Endodermal cell (in vitro differentiated cells): ENCODE results near the gene BTAF1. TPM values are rescaled to one million over a fixed set of nuclear protein-coding genes. Genes with fewer than 3 reads are reported as not detected.

Experiments used
- DNase-seq: peaks from one replicate; pipeline ENCODE4 v3.0.0-alpha.2; 2017
- H3K27ac ChIP-seq: 2 replicates; pipeline ENCODE4 v1.5.1; 2013; ENCODE audit warnings: mild to moderate bottlenecking, low read depth, low read length, moderate library complexity
- H3K27me3 ChIP-seq: 2 replicates; pipeline ENCODE4 v1.6.1; 2013; ENCODE audit warnings: mild to moderate bottlenecking, low read length, moderate library complexity; ENCODE audit not compliant: insufficient read depth, control insufficient read depth, poor library complexity, severe bottlenecking
- H3K36me3 ChIP-seq: 2 replicates; pipeline ENCODE4 v1.7.0; 2013; ENCODE audit warnings: mild to moderate bottlenecking, low read length, moderate library complexity; ENCODE audit not compliant: control insufficient read depth, insufficient read depth
- H3K4me1 ChIP-seq: one replicate; pipeline ENCODE4 v1.7.0; 2013; ENCODE audit warnings: low read length; ENCODE audit not compliant: control insufficient read depth, insufficient read depth
- H3K4me3 ChIP-seq: 2 replicates; pipeline ENCODE4 v1.5.1; 2013; ENCODE audit warnings: mild to moderate bottlenecking, low read length, moderate library complexity
- H3K9ac ChIP-seq: 2 replicates; pipeline ENCODE4 v1.6.1; 2013; ENCODE audit warnings: mild to moderate bottlenecking, low read length, moderate library complexity; ENCODE audit not compliant: poor library complexity, severe bottlenecking; ENCODE audit errors: extremely low read depth
- H3K9me3 ChIP-seq: 2 replicates; pipeline ENCODE4 v1.6.1; 2013; ENCODE audit warnings: mild to moderate bottlenecking, low read length, moderate library complexity; ENCODE audit not compliant: control insufficient read depth
- H3K27ac Mint-ChIP-seq: 2 replicates; pipeline ENCODE4 v1.8.0; 2020; ENCODE audit warnings: mixed read lengths
- H3K27me3 Mint-ChIP-seq: 2 replicates; pipeline ENCODE4 v1.8.0; 2021; ENCODE audit warnings: mild to moderate bottlenecking, mixed read lengths; ENCODE audit not compliant: insufficient read depth
- H3K36me3 Mint-ChIP-seq: 2 replicates; pipeline ENCODE4 v1.8.0; 2020; ENCODE audit warnings: low read depth, mixed read lengths
- H3K4me1 Mint-ChIP-seq: 2 replicates; pipeline ENCODE4 v1.8.0; 2020; ENCODE audit warnings: mixed read lengths
- H3K4me3 Mint-ChIP-seq: 2 replicates; pipeline ENCODE4 v1.8.0; 2020; ENCODE audit warnings: mild to moderate bottlenecking, moderate library complexity, mixed read lengths
- H3K9me3 Mint-ChIP-seq: 2 replicates; pipeline ENCODE4 v1.8.0; 2020; ENCODE audit warnings: mild to moderate bottlenecking, mixed read lengths
- CTCF ChIP-seq: fragments of 200-600 bp; sonication (generic); conservative IDR thresholded peaks from 2 replicates; pipeline ENCODE4 v1.5.0; 2021; ENCODE audit warnings: antibody characterized with exemption, mild to moderate bottlenecking
- WGBS, 2 experiments: methylation state at CpG; one replicate each; pipeline versions ENCODE4 v1.1.5 to v1.1.7; 2013; ENCODE audit warnings: missing lambda C conversion rate in 2 of 2, mixed read lengths in 1 of 2; ENCODE audit not compliant: insufficient coverage in 1 of 2, insufficient read length in 1 of 2; 5-methylcytosine and 5-hydroxymethylcytosine counted together
- total RNA-seq, 2 donors: library from RNA; stranded (reverse); fragmentation: NEBNext Ultra II Directional in 1 of 2; extraction: Animal tissue kit (Norgen Biotek cat#: 25700) in 1 of 2; gene quantifications; 2 replicates in 1 of 2; 3 replicates in 1 of 2; pipeline ENCODE4 v1.2.1, GENCODE V29; 2021

BTAF1 gene
- total RNA-seq, 2 donors from 2014 or later, result 46.2 to 54.3 TPM

- peaks cover 5% of the 10 kb centered on the region for H3K9me3 Mint-ChIP-seq
- Histone ChIP-seq H3K9ac (no peak overlapping the region), H3K36me3 (peaks cover 80% of the 10 kb centered on the region), H3K27me3 (no peaks in the 10 kb centered on the region), H3K9me3 (peaks cover 16% of the 10 kb centered on the region), H3K4me3 (no peak overlapping the region), H3K4me1 (no peaks in the 10 kb centered on the region), H3K27ac (no peak overlapping the region)
- no peak overlapping the region for H3K4me3 Mint-ChIP-seq
- H3K4me1 Mint-ChIP-seq, result no peaks in the 10 kb centered on the region
- TF ChIP-seq CTCF, result no peak
- H3K27ac Mint-ChIP-seq, result no peak overlapping the region
- H3K36me3 Mint-ChIP-seq, result peaks cover 86% of the 10 kb centered on the region
- H3K27me3 Mint-ChIP-seq, result no peaks in the 10 kb centered on the region
- WGBS, 2 experiments, result 97 to 100% methylated on average over 1 to 2 of the region's 2 CpGs
- no peak for DNase-seq
These were observed 78.4 kb downstream of the BTAF1 start for GRCh38 chr10:92001995-92002394.

- no peaks in the 10 kb centered on the region for H3K27me3 ChIP-seq
- Mint-ChIP-seq H3K27ac (no peak overlapping the region), H3K4me1 (no peaks in the 10 kb centered on the region), H3K9me3 (peaks cover 5% of the 10 kb centered on the region), H3K36me3 (peaks cover 73% of the 10 kb centered on the region), H3K27me3 (no peaks in the 10 kb centered on the region), H3K4me3 (no peak overlapping the region)
- H3K9me3 ChIP-seq, result peaks cover 16% of the 10 kb centered on the region
- 92 to 97% methylated on average over 2 of the region's 2 CpGs for WGBS, 2 experiments
- DNase-seq, result no peak
- TF ChIP-seq CTCF, result no peak
- H3K9ac ChIP-seq, result no peak overlapping the region
- H3K27ac ChIP-seq, result no peak overlapping the region
- H3K4me1 ChIP-seq, result no peaks in the 10 kb centered on the region
- H3K4me3 ChIP-seq, result no peak overlapping the region
- H3K36me3 ChIP-seq, result peaks cover 78% of the 10 kb centered on the region
These were observed 79.7 kb downstream of the BTAF1 start for GRCh38 chr10:92003258-92003657.

- H3K9me3 Mint-ChIP-seq, result peaks cover 5% of the 10 kb centered on the region
- 100% methylated on average over 1 of the region's 1 CpG; no CpG with 5 or more reads in 1 of the 2 experiments for WGBS, 2 experiments
- no peak overlapping the region for H3K27ac ChIP-seq
These were observed 82.4 kb downstream of the BTAF1 start for GRCh38 chr10:92005978-92006377.

More at GRCh38 chr10:92005978-92006377, 82.4 kb downstream of the BTAF1 start:
- H3K27me3 ChIP-seq, result no peaks in the 10 kb centered on the region
- H3K4me1 Mint-ChIP-seq, result no peaks in the 10 kb centered on the region
- H3K4me1 ChIP-seq, result peaks cover 4% of the 10 kb centered on the region
- peaks cover 62% of the 10 kb centered on the region for H3K36me3 Mint-ChIP-seq
- no peak overlapping the region for H3K27ac Mint-ChIP-seq
- no peak overlapping the region for H3K4me3 ChIP-seq
- no peak overlapping the region for H3K9ac ChIP-seq
- DNase-seq, result no peak
- peaks cover 13% of the 10 kb centered on the region for H3K9me3 ChIP-seq
- no peaks in the 10 kb centered on the region for H3K27me3 Mint-ChIP-seq
- H3K4me3 Mint-ChIP-seq, result no peak overlapping the region
- H3K36me3 ChIP-seq, result peaks cover 76% of the 10 kb centered on the region
- TF ChIP-seq CTCF, result no peak
